NCI-H526 treated with DMSO at 0.1 percent for 48 hours (cell line): ENCODE results near the gene SERINC4.

Experiments used
- DNase-seq: peaks from one replicate; lab custom pipeline; 2025; lab: John Stamatoyannopoulos, UW

The SERINC4 gene

DNA sequence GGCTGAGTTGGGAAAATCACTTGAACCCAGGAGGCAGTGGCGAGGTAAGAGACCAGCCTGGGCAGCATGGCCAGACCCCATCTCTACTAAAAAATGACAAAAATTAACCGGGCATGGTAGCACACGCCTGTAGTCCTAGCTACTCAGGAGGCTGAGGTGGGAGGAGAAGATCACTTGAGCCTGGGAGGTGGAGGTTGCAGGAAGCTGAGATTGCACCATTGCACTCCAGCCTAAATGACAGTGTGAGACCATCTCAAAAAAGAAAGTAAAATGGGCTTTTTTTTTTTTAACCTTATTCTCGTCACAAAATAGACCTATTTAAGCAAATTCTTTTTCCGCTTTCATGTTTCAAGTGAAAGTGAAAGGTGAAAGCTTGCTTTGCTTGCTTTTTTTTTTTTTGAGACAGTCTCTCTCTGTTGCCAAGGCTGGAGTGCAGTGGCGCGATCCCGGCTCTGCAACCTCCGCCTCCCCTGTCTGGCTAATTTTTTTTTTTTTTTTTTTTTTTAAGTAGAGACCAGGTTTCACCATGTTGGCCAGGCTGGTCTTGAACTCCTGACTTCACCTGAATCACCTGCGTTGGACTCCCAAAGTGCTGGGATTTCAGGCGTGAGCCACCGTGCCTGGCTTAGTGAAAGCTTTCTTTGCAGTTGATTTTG, 50.2 kb downstream of the SERINC4 start:
- DNase-seq = no peak

DNA sequence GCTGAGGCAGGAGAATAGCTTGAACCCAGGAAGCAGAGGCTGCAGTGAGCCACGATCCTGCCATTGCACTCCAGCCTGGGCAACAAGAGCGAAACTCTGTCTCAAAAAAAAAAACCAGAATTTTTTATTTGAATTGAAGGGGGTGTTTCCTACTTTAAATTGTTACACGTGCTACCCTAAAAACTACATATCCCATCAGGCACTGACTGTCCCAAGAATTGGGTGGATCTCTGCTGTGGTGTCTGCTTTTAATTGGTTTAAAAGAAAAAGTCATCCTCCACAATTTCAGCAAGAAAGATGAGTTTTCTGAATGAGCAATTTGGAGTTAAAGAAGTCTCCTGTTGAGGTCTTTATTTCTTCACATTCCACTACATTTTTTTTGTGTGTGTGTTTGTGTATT, 51.6 kb downstream of the SERINC4 start:
- no peak for DNase-seq

DNA sequence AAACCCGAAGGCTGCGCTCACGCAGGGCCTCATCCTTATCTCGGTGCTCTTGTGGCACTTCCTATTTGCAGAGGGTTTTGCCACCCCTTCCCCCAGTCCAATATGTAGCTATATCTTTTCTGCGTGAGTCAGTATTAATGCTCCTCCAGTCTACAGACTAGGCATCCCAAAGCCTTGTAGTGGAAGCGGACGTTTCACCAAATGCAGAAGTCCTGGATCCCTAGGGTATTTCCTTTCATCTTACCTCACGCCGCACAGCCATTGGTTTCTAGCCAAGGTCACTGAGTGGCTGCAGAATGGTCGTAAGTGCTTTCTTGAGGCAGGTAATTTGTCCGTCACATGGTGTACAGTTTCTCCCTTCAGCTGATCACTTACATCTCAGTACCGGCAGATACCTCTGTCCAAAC, 53.1 kb downstream of the SERINC4 start:
- DNase-seq = peak; percentile 23

DNA sequence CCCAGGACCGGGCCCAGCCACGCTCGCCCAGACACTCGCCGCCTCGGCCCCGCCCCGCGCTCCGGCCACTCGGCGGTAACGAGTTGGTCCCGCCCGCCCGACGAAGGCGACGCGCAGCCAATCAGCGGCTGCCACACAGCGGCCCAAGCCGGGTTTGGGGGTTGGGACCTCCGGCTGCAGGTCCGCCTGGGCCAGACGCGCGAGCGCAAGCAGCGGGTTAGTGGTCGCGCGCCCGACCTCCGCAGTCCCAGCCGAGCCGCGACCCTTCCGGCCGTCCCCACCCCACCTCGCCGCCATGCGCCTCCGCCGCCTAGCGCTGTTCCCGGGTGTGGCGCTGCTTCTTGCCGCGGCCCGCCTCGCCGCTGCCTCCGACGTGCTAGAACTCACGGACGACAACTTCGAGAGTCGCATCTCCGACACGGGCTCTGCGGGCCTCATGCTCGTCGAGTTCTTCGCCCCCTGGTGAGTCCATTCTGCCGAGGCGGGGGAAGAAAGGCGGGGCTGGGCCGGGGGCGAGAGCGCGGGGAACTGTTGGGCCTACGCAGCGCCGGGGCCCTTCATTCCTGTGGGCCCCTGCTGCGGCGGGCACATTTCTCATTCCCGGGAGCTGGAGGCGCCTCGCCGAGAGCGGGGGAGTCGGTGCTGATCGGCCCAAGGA, 53.6 kb downstream of the SERINC4 start, which contains the start of gene PDIA3:
TSS of gene PDIA3 (plus strand) at position 194 of the 658 bp plus-strand sequence. CDS start at position 296, 102 bp downstream.
- DNase-seq = peak; percentile 64
